GM19239 (cell line): ENCODE results near the gene SLC9A7.

ENCODE experiments used
- DNase-seq: peaks from one replicate; pipeline ENCODE4 v3.0.0; 2011; ENCODE audit warnings: low spot score; ENCODE audit not compliant: insufficient read length
- FAIRE-seq: peaks from 2 replicates; lab custom pipeline; 2011; peaks lifted over from hg19 to GRCh38; lab: Jason Lieb, UNC

Gene SLC9A7

DNA sequence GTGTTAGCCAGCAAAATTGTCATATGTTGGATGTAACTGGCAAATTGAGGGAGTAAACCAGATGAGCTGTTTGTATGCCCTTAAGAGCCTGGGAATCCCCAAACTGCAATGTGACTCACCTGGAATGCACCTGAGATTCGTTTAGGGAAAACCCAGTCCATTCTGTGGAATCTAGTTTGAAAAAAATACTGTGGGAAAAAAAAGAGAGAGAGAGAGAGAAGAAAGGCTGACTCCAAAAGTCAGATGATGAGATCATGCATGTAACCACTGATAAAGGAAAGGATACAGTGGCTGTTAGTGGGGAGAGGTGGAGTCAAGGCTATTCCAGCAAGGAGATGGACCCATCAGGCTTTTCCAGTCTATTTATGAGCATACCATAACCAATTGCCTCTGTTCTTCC lies 48.5 kb downstream of the SLC9A7 start:
- DNase-seq (no peak), FAIRE-seq (no peak)

DNA sequence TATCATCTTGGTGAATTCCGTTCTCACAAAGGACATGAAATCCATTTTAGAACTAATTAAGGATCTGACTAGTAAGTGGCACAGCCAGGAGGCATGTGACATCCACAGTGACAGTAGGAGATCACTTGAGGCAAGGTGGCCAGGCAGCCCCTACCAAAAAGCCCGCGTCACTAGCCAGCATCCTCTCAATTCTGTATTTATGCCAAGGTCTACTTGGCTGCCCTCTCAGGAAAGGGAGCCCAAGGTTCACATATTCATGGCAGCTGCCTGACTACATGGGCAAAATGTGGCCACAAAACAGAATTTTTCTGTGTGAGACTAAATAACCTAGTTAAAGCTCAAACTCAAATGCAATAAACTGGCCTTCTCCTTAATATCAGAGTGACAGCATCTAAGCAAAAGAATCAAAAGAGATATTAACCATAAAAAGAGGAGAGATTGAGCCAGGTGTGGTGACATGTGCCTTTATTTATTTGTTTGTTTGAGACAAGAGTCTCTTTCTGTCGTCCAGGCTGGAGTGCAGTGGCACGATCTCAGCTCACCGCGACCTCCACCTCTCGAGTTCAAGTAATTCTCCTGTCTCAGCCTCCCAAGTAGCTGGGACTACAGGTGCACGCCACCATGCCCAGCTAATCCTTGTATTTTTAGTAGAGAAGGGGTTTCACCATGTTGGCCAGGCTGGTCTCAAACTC lies 51.5 kb downstream of the SLC9A7 start:
- DNase-seq (no peak), FAIRE-seq (peak; percentile 69)

DNA sequence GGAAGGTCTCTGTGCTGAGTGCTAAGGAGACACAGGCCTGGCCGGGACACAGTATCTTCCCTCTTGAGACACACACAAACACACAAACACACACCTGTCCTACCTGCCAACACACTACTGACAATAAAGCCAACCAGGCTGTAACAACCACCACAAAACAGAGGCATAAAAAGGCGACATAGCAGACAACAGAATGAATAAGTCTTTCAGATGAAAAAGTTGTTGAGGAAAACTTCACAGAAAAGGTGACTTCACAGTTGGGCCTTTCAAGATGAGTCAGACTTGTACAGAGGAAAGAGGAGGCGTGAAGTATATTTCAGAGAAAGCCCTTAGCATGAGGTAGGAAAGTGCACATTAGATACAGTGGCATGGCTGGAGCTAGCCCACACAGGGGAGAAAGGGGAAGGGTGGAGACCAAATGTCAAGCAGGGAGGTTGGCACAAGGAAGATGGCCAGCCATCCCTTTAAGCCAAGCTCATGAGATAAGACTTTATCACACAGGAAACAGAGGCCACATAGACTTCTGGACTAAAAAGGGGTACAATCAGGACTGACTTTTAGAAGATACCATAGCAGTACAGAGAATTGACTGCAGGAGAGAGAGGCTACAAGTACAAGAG lies 54.0 kb downstream of the SLC9A7 start:
- FAIRE-seq, result peak; percentile 100
- peak; percentile 9 for DNase-seq

DNA sequence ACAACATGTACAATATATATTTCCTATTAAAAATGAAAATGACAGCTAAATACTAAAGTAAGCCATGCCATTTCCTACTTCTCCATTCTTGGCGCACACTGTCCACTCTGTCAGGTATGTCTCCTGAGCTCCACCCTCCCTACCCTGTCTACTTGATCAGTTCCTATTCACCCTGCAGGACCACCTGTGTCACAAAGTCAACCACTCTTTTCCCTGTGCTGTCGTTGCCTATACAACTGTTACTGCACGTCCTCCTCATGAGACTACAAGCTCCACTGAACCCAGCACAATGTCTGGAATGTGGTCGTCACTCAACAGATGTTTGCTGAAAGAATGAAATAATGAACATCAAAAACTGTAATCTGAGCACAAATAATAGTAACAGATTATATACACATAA lies 54.9 kb downstream of the SLC9A7 start:
- DNase-seq (no peak), FAIRE-seq (peak; percentile 98)

DNA sequence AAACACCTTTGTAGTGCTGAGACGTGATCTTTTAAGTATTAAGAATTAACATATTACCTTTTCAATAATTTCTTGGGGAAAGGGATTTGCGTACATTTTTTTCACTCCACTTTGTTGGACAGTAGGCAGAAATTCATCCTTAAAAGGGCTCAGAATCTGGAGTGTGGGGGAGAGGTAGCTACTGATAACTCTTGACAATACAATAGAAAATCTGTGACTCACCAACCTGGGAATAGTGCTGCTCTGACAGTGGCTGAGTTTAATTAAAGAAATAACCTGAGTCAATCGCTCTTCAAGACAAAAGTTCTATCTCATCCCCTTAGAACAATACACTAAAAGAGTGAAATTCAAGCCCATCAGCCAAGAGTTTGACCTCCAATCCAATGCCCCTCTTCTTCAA lies 60.2 kb downstream of the SLC9A7 start:
- no peak for FAIRE-seq

DNA sequence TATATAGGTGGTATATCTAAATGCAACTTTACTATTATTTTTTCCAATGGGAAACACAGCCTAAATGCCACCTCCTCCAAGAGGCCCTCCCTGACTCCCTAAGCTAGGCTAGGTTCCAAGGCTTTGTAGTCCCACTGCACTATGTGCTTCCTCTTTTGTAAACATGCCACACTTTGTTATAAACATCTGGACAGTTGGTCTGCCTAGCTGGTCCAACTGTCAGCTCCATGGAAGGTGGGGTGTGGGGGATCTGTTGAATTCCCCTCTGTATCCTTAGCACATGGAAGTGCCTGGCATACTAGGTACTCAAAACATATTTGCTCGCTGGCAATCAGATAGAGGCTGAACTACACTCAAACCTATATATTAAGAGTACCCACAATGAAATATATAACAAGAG lies 63.4 kb downstream of the SLC9A7 start:
- FAIRE-seq (peak; percentile 49), DNase-seq (no peak)

More for the DNA sequence above, 60.2 kb downstream of the SLC9A7 start:
- DNase-seq, result no peak

DNA sequence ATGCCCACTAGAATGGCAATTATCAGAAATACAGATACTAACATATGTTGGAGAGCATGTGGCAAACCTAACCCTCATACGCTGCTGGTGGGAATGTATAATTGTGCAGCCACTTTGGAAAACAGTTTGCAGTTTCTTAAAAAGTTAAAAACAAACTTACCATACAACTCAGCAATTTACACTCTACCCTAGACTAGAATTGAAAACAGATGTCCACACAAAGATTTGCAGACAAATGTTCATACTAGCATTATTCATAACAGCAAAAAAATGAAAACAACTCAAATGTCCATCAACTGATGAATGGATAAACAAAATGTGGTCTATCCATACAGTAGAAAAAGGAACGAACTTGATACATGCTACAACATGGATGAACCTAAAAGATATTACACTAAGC lies 64.4 kb downstream of the SLC9A7 start:
- FAIRE-seq (peak; percentile 86), DNase-seq (no peak)

DNA sequence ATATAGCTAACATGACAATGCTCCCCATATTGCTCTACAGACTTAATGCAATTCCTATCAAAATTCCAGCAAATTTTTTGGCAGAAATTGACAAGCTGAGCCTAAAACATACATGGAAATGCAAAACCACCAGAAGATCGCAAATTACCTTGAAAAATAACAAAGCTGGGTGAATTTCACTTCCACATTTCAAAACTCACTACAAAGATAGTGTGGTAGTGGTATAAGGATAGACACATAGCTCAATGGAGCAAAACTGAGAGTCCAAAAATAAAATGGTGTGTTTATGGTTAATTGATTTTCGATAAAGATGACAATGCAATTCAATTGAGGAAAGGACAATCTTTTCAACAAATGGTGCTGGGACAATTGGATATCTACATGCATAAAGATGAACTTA lies 65.8 kb downstream of the SLC9A7 start:
- FAIRE-seq (peak; percentile 98), DNase-seq (no peak)

DNA sequence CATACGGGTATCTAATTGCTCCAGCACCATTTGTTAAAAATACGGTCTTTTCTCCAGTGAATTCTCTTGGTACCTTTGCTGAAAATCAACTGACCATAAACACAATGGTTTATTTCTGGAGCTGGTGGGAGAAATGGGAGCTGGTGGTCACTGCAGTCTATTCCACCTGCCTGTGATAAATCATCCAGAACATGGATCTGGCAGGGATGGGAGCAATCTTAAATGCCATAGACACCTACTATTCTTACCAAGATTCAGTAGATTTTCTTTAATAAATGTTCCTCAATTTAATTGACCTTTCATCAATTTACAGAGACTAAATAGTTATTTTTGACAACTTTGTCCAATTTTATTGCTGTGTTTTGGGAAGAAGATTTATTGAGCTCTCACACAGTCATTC lies 68.1 kb downstream of the SLC9A7 start:
- DNase-seq (no peak), FAIRE-seq (peak; percentile 79)

DNA sequence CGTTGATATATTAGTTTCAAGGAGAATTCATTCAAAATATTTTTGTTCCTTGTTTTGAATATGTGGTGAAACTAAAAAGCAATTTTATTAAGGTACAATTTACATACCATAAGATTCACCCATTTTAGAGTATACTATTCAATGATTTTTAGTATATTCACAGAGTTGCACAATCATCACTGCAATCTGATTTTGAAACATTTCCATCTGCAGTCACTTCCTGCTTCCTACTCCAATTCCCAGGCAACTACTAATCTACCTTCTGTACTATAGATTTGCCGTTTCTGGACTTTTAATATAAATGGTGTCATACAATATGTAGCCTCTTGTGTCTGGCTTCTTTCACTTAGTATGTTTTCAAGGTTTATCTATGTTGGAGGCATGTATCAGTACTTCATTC lies 71.3 kb downstream of the SLC9A7 start:
- no peak for FAIRE-seq
- no peak for DNase-seq

DNA sequence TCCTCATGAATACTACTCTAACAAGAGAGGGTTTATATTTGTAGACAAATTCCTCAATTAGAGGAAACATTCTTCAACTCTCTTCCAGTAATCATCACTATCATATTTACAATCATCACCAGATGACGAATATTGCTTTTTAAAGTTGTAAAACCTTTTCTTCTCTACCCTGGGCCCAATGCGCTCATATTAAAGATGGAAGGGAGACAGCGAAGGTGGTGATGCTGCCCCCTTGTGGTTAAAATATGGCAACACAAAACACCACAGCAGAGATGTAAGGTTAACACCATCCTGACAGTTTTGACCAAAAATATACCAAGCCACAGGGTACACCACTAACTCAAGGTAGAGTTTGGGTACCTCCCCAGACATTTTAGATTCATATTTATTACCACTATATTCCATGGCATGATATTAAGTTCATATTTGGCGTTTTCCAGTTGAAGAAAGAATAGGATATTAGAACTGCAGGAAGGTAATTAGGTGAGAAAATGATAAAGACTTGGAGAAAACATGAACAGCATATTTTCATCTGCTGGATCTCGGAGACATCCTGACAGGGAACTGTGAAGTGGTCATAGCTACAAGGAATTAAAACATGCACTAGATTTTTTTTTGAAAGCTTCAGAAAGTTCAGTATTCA lies 72.8 kb downstream of the SLC9A7 start:
- FAIRE-seq (peak; percentile 95), DNase-seq (no peak)

DNA sequence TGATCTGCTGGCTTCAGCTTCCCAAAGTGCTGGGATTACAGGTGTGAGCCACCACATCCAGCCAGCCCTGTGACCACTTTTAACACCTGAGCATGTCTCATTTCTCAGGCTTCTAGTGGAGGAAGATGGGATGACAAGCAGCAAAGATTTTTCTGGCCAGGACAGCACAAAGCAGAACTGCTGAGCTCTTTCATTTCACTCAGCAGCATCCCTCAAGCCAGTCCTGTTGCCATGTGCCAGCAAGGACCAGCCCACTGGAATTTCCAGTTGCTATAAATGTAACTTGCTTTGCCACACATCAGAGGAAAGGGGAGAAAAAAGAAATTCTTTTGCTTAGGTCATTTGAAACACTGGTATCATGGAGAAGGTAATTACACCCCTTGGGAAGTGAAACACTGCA lies 75.9 kb downstream of the SLC9A7 start:
- no peak for FAIRE-seq
- DNase-seq, result no peak

DNA sequence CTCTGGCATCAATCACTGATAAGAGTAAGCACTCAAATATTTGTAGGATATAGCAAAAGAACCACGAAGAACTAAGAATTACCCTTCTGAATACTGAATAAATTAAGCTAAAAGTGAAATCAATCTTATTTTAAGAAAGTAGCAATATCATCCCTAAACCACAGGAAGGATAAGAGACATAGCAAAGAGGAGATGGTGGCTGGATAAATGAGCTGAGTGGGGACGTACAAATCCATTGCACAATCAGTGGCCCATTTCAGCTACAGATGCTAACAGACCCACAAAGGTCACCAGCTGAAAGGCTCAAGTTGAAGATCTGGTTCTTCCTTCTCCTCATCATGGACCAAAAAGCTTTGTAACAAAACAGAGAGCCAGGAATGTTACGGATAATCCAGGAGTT lies 77.1 kb downstream of the SLC9A7 start:
- DNase-seq, result no peak
- FAIRE-seq, result no peak

DNA sequence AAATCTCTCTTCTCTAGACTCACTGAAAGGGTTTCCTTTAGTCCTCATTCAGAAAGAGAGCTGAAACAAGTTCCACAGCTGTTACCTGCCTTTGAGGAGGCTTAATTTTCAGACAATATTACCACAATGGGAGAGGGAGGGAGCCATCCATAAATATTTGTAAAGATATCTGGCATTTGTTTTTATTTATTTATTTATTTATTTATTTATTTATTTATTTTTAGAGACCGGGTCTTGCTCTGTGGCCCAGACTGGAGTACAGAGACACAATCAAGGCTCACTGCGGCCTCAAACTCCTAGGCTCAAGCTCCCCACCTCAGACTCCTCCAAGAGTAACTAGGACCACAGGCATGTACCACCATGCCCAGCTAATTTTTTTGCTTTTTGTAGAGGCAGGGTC lies 80.7 kb downstream of the SLC9A7 start:
- FAIRE-seq (no peak), DNase-seq (no peak)

DNA sequence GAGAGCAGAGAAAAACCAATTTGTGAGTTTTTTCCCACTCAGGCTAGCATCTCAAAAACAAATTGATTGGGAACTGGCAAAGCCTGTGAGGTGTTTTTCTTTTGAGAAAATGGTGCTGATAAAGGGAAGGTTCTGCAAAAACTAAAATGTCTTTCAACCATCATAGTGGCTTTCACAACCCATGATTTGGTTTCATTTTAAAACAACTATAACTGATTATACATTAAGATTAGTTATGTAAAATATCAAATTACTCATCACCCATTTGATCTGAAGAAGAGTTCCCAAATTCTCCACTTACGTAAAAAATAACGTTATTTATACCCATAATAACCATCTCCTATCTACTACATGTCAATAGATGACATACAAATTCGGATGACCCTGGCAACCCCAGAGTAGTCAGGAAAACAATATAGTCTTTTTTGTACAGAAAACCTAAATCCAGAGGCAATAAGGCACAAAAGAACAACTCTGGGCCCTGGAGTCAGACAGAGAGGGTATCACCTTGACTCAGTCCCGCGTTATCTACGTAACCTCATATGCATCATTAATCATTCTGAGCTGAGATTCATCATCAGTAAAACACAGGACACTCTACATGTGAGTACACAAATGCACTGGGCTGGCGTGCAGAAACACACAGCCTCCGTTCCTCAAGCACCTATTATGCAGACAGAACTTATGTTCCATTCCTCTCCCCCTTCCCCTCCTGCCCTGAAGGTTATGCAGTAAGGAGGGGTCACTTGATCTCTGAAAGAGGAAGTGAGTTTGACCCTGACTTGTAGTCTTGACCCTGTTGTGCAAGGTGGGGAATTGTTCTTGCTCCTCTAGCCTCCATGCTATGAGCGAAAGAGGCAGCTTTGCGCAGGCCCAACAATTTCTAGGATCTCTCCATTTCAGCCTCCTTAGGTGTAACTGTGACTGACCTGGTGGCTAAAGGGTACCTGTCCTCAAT lies 82.2 kb downstream of the SLC9A7 start:
- DNase-seq, result no peak
- no peak for FAIRE-seq

DNA sequence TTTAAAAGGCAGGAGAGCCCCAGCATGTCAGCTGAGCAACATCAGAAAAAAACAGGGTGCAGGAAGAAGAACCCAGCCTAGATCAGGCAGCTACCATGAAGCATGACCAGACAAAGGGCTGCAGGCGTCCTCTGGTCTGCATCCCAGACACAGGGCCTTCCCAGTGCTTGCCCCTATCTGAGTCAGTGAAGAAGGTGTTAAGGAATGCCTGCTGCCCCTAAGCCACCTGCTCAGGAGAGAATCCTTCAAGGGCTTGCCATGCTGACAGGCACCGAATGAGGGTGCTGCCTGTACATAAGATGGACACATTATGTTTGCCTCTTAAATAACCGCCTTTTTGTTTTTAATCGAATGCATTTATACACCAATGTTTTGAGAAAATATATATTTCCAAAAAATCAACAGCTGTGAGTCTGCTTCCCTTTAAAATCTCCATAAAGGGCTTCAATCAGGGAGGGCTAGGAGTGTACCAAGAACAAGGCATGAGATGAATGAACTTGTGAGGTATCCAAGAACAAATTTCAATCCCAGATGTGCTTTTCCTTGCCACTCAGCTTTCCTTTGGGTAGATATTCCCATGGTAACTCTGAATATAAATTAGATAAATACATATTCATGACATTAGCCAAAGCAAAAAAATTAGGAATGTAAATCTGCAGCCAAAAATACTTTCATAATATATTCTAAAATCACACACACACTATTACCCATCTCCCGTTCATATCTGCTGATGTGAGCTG lies 85.1 kb downstream of the SLC9A7 start:
- no peak for DNase-seq
- no peak for FAIRE-seq

DNA sequence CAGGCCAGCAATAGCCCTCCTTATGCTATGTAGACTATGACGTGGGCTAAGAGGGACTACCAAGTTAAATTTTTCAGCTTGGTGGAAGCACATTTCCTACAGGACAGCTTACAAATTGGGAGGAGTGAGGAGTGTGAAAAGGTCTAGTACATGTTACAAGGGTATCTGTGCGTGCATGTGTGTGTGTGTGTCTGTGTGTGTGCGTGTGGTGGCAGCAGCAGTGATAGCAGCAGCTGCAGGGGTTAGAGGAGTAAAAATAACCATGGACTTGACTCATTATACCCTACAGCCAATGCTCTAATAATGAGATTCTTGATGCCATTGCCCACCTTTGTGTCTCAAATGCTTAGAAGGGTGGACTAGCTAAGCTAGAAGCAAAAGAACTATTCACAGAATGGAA lies 88.6 kb downstream of the SLC9A7 start:
- no peak for DNase-seq
- no peak for FAIRE-seq

DNA sequence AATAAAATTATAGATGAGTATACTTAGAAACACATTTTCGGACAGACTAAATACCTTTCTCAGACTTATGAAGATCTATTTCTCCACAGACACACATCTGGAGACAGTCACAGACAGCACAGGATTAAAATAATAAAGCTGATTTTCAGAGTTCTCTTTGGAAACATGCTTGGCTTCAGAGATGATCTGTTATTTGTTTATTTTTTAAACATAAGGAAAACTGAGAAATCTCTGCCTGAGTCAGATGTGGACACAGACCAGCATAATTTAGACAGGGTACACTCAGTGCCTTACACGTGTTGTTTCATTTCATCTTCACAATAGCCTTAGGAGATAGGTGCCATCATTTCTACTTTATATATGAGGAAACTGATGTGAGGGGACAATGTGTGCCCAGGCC lies 92.1 kb downstream of the SLC9A7 start:
- DNase-seq (no peak), FAIRE-seq (no peak)

DNA sequence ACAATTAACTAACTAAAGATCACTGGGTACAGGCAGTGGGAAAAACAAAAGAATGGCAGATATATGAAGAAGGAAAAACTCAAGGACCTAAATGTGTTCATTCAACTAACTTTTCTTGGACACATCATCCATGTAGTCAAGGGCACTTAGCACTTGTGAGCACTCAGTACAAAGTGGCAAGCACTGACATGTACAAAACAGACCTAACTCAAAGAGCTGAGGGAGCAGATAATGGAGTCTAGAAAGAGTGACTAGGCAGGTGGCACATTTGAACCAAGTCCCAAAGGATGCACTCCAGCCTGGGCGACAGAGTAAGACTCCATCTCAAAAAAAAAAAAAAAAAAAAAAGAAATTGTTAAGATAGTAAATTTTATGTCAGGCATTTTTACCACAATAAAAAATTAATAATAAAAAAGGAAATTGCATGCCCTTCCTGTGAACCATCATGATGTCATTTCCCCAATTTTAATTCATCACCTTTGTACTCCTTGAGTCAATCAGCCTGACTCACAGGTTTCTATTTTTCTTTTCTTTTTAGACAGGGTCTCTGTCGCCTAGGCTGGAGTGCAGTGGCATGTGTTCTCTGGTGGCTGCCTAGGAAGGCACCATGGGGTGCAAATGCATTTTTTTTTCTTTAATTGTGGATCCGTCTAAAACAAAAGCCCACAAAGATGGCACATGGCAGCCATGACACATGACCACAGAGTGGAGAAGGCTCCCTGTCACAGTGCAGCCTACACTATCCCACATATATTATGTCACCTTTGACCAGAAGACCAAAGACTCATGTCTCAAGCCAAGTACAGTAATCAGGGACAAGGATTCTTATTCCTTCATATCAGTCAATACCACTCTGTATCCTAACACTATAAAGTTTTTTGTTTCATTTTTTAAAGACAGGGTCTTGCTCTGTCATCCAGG lies 93.4 kb downstream of the SLC9A7 start:
- DNase-seq, result no peak
- no peak for FAIRE-seq
